SK-N-SH (cell line): Measurements from ENCODE around the gene AREL1.

Experiments
- CTCF ChIP-seq: fragments of 200-600 bp; sonication (generic); IDR thresholded peaks from 2 replicates; pipeline ENCODE4 v1.6.1; 2017; ENCODE audit warnings: antibody characterized with exemption, mild to moderate bottlenecking, moderate library complexity
- EP300 ChIP-seq, 2 experiments: IDR thresholded peaks; 2 replicates each; pipeline versions ENCODE4 v1.4.0 to v1.6.1; 2012; ENCODE audit warnings: borderline replicate concordance in 1 of 2, low read depth in 1 of 2, low read length in 1 of 2

GRCh38 chr14:74695406-74695805 lies 17.5 kb downstream of the AREL1 start:
- TF ChIP-seq EP300 (IDR thresholded peaks at IDR 0.05; ENCODE audit: borderline replicate concordance in 1 of 2, low read depth in 1 of 2, low read length in 1 of 2) (no peak), CTCF (no peak)
